K562 (cell line): ENCODE measurements around the gene F12. TPM values are rescaled to one million over a fixed set of nuclear protein-coding genes. Genes with fewer than 3 reads are reported as not detected.

Experiments
- ATAC-seq: fragments of 200-7000 bp; cut with Tn5 transposase; 3 replicates; pipeline ENCODE4 v1.9.1; 2020; ENCODE audit warnings: moderate library complexity
- BruUV-seq: library from RNA; stranded (reverse); fragments of 400-500 nt; replicated peaks from 2 replicates; lab custom pipeline; 2021; lab: Mats Ljungman, UMichigan
- CTCF ChIA-PET: fragments of 300-600 bp; formaldehyde crosslinking; extraction: SDS; loops from one replicate; lab custom pipeline; 2021; ENCODE audit warnings: low intra/inter-chr PET ratio; lab: Yijun Ruan, JAX
- POLR2A ChIA-PET: fragments of 300-600, 350-650 bp; sonication (Branson Sonifier 250); formaldehyde crosslinking; extraction: SDS; loops from one replicate; lab custom pipeline; 2021; ENCODE audit warnings: antibody characterized with exemption, inconsistent platforms; lab: Yijun Ruan, JAX
- DNase-seq, 4 experiments: peaks; one replicate each; pipeline versions ENCODE4 v3.0.0 to v3.0.0-alpha.2; 2011 to 2018; ENCODE audit warnings: low spot score in 3 of 4, mixed read lengths in 3 of 4; ENCODE audit errors: extremely low read depth in 1 of 4
- FAIRE-seq: peaks from 2 replicates; lab custom pipeline; 2011; peaks lifted over from hg19 to GRCh38; lab: Jason Lieb, UNC
- H2AFZ ChIP-seq: 2 replicates; pipeline ENCODE4 v1.6.0; 2011; ENCODE audit warnings: low read depth, low read length, control low read depth, inconsistent platforms
- H3K27ac ChIP-seq: fragments of 200-600 bp; 3 replicates; pipeline ENCODE4 v1.8.0; 2011; ENCODE audit warnings: low read depth, mild to moderate bottlenecking, control low read depth, inconsistent platforms, low read length, moderate library complexity, mixed read lengths; ENCODE audit errors: extremely low read depth
- H3K27me3 ChIP-seq, 2 experiments: fragments of 300-600 bp in 1 of 2; 2 replicates in 1 of 2; 3 replicates in 1 of 2; pipeline versions ENCODE4 v1.6.0 to v1.8.0; 2011; ENCODE audit warnings: inconsistent platforms in 2 of 2, low read length in 2 of 2, mild to moderate bottlenecking in 1 of 2, mixed read lengths in 1 of 2, moderate library complexity in 1 of 2; ENCODE audit not compliant: control insufficient read depth in 2 of 2, insufficient read depth in 2 of 2
- H3K36me3 ChIP-seq: fragments of 300-600 bp; 3 replicates; pipeline ENCODE4 v1.8.0; 2011; ENCODE audit warnings: mild to moderate bottlenecking, low read length, inconsistent platforms; ENCODE audit not compliant: control insufficient read depth, insufficient read depth
- H3K4me1 ChIP-seq, 2 experiments: fragments of 200-600 bp in 1 of 2; replicated peaks in 1 of 2; 2 replicates in 1 of 2; 3 replicates in 1 of 2; pipeline versions ENCODE4 v1.5.1 to v1.8.0; 2011; ENCODE audit warnings: inconsistent platforms in 2 of 2, low read length in 2 of 2, mild to moderate bottlenecking in 1 of 2, mixed read lengths in 1 of 2, moderate library complexity in 1 of 2; ENCODE audit not compliant: control insufficient read depth in 2 of 2, insufficient read depth in 2 of 2
- H3K4me2 ChIP-seq: 2 replicates; pipeline ENCODE4 v1.6.1; 2011; ENCODE audit warnings: low read length, control low read depth, inconsistent platforms, mixed read lengths; ENCODE audit not compliant: insufficient read depth
- H3K4me3 ChIP-seq: fragments of 200-600 bp; sonication (generic), shearing (Covaris generic); 2 replicates; pipeline ENCODE4 v1.5.1; 2016; ENCODE audit warnings: control low read depth, inconsistent platforms
- H3K79me2 ChIP-seq: fragments of 200-600 bp; 3 replicates; pipeline ENCODE4 v1.8.0; 2011; ENCODE audit warnings: low read length, inconsistent platforms; ENCODE audit not compliant: control insufficient read depth, insufficient read depth
- H3K9ac ChIP-seq, 2 experiments: 2 replicates each; pipeline versions ENCODE4 v1.6.0 to v1.6.1; 2011; ENCODE audit warnings: low read depth in 2 of 2, low read length in 2 of 2, control low read depth in 1 of 2, inconsistent platforms in 1 of 2, mild to moderate bottlenecking in 1 of 2, mixed read lengths in 1 of 2; ENCODE audit not compliant: insufficient read depth in 1 of 2
- H3K9me1 ChIP-seq: one replicate; pipeline ENCODE4 v1.6.0; 2011; ENCODE audit warnings: inconsistent platforms, mild to moderate bottlenecking, low read length, moderate library complexity; ENCODE audit not compliant: control insufficient read depth, insufficient read depth
- H3K9me3 ChIP-seq: replicated peaks from 2 replicates; pipeline ENCODE4 v1.5.1; 2011; ENCODE audit warnings: low read depth, low read length, inconsistent platforms; ENCODE audit not compliant: control insufficient read depth, insufficient read depth
- H4K20me1 ChIP-seq: replicated peaks from 2 replicates; pipeline ENCODE4 v1.6.1; 2011; ENCODE audit warnings: low read length, inconsistent platforms, mixed read lengths; ENCODE audit not compliant: control insufficient read depth, insufficient read depth
- EWSR1 ChIP-seq: fragments of 450-650 bp; IDR thresholded peaks from 2 replicates; pipeline ENCODE4 v1.6.1; 2018; ENCODE audit warnings: borderline replicate concordance, mild to moderate bottlenecking, low read depth, moderate library complexity; ENCODE audit not compliant: partially characterized antibody
- GABPB1 ChIP-seq: sonication (generic); formaldehyde crosslinking; IDR thresholded peaks from 2 replicates; pipeline ENCODE4 v1.8.0; 2022; ENCODE audit warnings: mild to moderate bottlenecking, missing genetic modification reagents
- POLR2AphosphoS5 ChIP-seq: IDR thresholded peaks from 2 replicates; pipeline ENCODE4 v1.6.1; 2011; ENCODE audit warnings: mild to moderate bottlenecking, low read depth, low read length, moderate library complexity; ENCODE audit not compliant: control insufficient read depth, insufficient read depth
- POLR2B ChIP-seq: fragments of 450-650 bp; IDR thresholded peaks from 2 replicates; pipeline ENCODE4 v1.6.1; 2018; ENCODE audit warnings: low read depth; ENCODE audit not compliant: partially characterized antibody
- POLR2H ChIP-seq: IDR thresholded peaks from 2 replicates; pipeline ENCODE4 v1.6.1; 2016; ENCODE audit warnings: missing genetic modification characterization, low read depth, mild to moderate bottlenecking, control low read depth, missing compliant biosample characterization, moderate library complexity
- ZNF282 ChIP-seq: sonication (generic); formaldehyde crosslinking; IDR thresholded peaks from 2 replicates; pipeline ENCODE4 v1.8.1; 2023; ENCODE audit warnings: missing genetic modification reagents
- ZNF512 ChIP-seq: IDR thresholded peaks from 2 replicates; pipeline ENCODE4 v1.6.1; 2016; ENCODE audit warnings: missing genetic modification characterization, missing compliant biosample characterization
- ZNF551 ChIP-seq: fragments of 250-450 bp; sonication (Bioruptor Pico); IDR thresholded peaks from 2 replicates; pipeline ENCODE4 v1.5.0; 2021; ENCODE audit warnings: mild to moderate bottlenecking, moderate library complexity
- ZNF561 ChIP-seq: fragments of 450-650 bp; formaldehyde crosslinking; conservative IDR thresholded peaks from 2 replicates; pipeline ENCODE4 v1.4.0; 2020; ENCODE audit warnings: mild to moderate bottlenecking, moderate library complexity
- WGBS: fragments of 100-300 bp; shearing (Covaris generic); methylation state at CpG from one replicate; pipeline ENCODE4 v1.1.6; 2016; ENCODE audit warnings: low coverage, mixed read lengths; ENCODE audit not compliant: insufficient coverage; ENCODE audit errors: missing lambda C conversion rate; 5-methylcytosine and 5-hydroxymethylcytosine counted together
- in situ Hi-C: fragments of 300-500 bp; cut with MboI; formaldehyde crosslinking; loops from 4 replicates; pipeline ENCODE4 v1.15.0; 2018; ENCODE audit warnings: inconsistent platforms, mixed read lengths
- intact Hi-C: fragments of 100-400 bp; cut with micrococcal nuclease; formaldehyde crosslinking; loops from 2 replicates; pipeline ENCODE4 v1.14.2; 2022
- polyA plus RNA-seq, 8 experiments: library from polyadenylated mRNA; depleted of rRNA in 4 of 8; stranded (reverse) in 5 of 8; unstranded in 3 of 8; fragments of >200 nt; fragmentation: Nextera tagmentation in 2 of 8; fragmentation: Illumina TruSeq in 1 of 8; extraction: Ambion mirVana in 2 of 8; extraction: Trizol in 1 of 8; gene quantifications; 2 replicates each; pipeline versions ENCODE4 v1.2.1 to v1.2.3, GENCODE V29; 2011 to 2014; ENCODE audit warnings: inconsistent platforms in 1 of 8, missing spikeins in 1 of 8
- total RNA-seq, 7 experiments: library from RNA; depleted of rRNA in 6 of 7; stranded (reverse); fragments of >200 nt in 6 of 7; fragmentation: Illumina TruSeq in 2 of 7; extraction: Trizol in 2 of 7; gene quantifications; 2 replicates each; pipeline versions ENCODE4 v1.2.1 to v1.2.3, GENCODE V29; 2011 to 2021; ENCODE audit warnings: low replicate concordance in 1 of 7

Gene F12
- total and polyA plus RNA-seq, 9 of the 15 experiments (the other 6 are each of a cell fraction or from before 2014, with no cell fraction given): 0.59 to 18.3 (median 3.6) TPM

GRCh38 chr5:177445917-177446199 is 36.5 kb upstream of the F12 start:
- Histone ChIP-seq H3K27ac (peak overlapping the region; percentile 27), H3K79me2 (no peaks in the 10 kb centered on the region), H3K27me3 (no peaks in the 10 kb centered on the region), H3K9me3 (no peaks in the 10 kb centered on the region), H3K9me1 (peaks cover 3% of the 10 kb centered on the region), H2AFZ (peak overlapping the region; percentile 67; the same call in 1 of the 2 replicates), H3K4me1 (peaks cover 19 to 58% of the 10 kb centered on the region in 2 experiments), H3K36me3 (peaks cover 24% of the 10 kb centered on the region; the same call in 1 of the 3 replicates), H4K20me1 (peaks cover 25% of the 10 kb centered on the region), H3K4me3 (peak overlapping the region; percentile 62), H3K4me2 (peak overlapping the region; percentile 81), H3K9ac (peak overlapping the region; percentile 53 to 95)
- DNase-seq (no peak), ATAC-seq (no peak), FAIRE-seq (no peak)
- in situ Hi-C loops: loop anchor here (5.0 kb wide), 1 partner anchor 54 kb away; no protein-coding TSS in a partner anchor
- no TSS peak for BruUV-seq
- 0% methylated on average over 3 of the region's 8 CpGs for WGBS
- TF ChIP-seq POLR2AphosphoS5: peak; percentile 38; the same call in 1 of the 2 replicates
- no peak for TF ChIP-seq ZNF282
- TF ChIP-seq POLR2H: peak; percentile 27; the same call in 1 of the 2 replicates
- TF ChIP-seq GABPB1: 0 out of 2 replicates have a peak, but pooled peaks have one; percentile 10
- TF ChIP-seq POLR2B: no peak
- peak; percentile 49 for TF ChIP-seq EWSR1
- TF ChIP-seq ZNF512: peak; percentile 12
- no peak for TF ChIP-seq ZNF551 (CRISPR knock-in tag)
- no peak for TF ChIP-seq ZNF561 (CRISPR knock-in tag)
- ChIA-PET CTCF (interaction anchor here (0.6 to 0.9 kb wide), 2 partner anchors 56 to 75 kb away, joined by 3 read pairs; no protein-coding TSS in a partner anchor), POLR2A (interaction anchor here (1.0 to 11.8 kb wide), 8 partner anchors 7 to 141 kb away, joined by 3 to 210 read pairs (median 8); partner anchors contain the start of gene GRK6)
- intact Hi-C loops: loop anchor here (1.0 to 2.0 kb wide), 2 partner anchors 128 to 331 kb away; no protein-coding TSS in a partner anchor
